HT1080 (cell line): ENCODE measurements around the gene DLGAP4. TPM values are rescaled to one million over a fixed set of nuclear protein-coding genes. Genes with fewer than 3 reads are reported as not detected.

Source experiments
- small RNA-seq: library from RNA; depleted of rRNA; stranded (forward); fragments of <200 nt; gene quantifications from one replicate; pipeline ENCODE3, GENCODE V24; 2014
- total RNA-seq: library from RNA; depleted of rRNA; stranded (reverse); fragments of >200 nt; shearing (Covaris generic); gene quantifications from 2 replicates; pipeline ENCODE4 v1.2.3, GENCODE V29; 2014; rRNA removed

Gene DLGAP4
- total RNA-seq, 1 experiment from 2014 or later, result 21.4 TPM

Small RNA genes lying within 50 kb of the gene (small RNA-seq; reads per million reads assigned to genes)
- not detected for gene RF00017

Other genes starting within 250 kb of the DLGAP4 start
- gene EPB41L1, start 151.6 kb upstream of the DLGAP4 start, total RNA-seq, result 19.8 and 31.3 TPM in 2 replicates
- gene AAR2, start 69.9 kb upstream of the DLGAP4 start, total RNA-seq, result 34.5 and 50.1 TPM in 2 replicates
- 3.8 and 10.0 TPM in 2 replicates for gene MYL9, start 235.2 kb downstream of the DLGAP4 start, total RNA-seq